ENCODE results near the gene MYADM. TPM values are rescaled to one million over a fixed set of nuclear protein-coding genes. Genes with fewer than 3 reads are reported as not detected.

The MYADM gene
- total RNA-seq, 2 donors from 2014 or later, result 112 to 157 TPM

DNA sequence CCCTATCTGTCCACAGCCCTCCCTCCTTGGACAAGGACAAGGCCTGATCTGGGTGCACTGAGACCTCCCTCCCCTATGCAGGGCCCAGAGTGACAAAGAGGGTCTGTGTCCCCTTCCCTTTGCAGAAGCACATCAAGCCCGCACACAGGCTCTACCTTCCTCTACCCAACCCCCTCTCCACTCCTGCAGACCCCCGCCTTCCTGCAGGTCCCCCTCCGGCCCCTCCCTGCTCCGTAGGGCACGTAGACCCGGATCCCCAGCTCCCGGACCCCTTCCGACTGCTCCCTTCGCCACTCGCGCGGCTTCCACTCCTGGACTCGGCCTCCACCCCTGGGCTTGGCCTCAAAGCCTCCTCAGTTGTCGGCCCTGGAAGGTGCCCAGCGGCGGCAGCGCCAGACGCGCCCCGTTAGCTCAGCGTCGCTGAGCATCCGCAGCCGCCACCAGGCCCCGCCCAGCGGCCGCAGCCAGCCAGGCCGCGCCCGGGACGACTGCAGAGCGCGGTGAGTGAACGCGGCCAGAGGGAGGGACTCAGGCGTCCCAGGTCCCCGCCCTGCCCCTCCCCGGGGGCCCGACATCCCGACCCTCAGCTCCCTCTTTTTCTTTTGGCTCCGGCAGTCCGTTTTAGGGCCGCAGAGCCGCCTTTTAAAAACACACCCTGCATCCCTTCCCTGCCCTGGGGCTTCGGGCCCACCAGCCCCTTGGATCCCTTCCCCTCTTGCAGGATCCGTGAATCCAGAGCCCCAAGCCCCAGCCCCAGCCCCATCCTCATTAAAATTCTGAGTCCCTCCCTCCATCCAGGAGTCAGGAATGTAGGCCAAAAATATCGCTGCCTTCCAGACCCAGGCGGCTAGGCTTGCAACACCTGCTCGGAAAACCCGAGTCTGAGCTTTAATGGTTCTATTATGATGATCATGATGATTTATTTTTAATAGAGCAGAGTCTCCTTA, 1.5 kb upstream of the MYADM start:
- WGBS, 2 experiments (ENCODE audit: insufficient coverage in 1 of 2, insufficient read length in 1 of 2), result 0 to 5% methylated on average over 17 to 50 of the region's 50 CpGs
- Histone ChIP-seq H3K9me3 (ENCODE audit: control insufficient read depth, low read length) (no peaks in the 10 kb centered on the region), H3K4me3 (ENCODE audit: low read length) (peak overlapping the region; percentile 84), H3K9ac (ENCODE audit: extremely low read depth, low read length, poor library complexity, severe bottlenecking) (peak overlapping the region; percentile 99), H3K27me3 (ENCODE audit: control insufficient read depth, insufficient read depth, low read length, poor library complexity, severe bottlenecking) (no peaks in the 10 kb centered on the region), H3K4me1 (ENCODE audit: control insufficient read depth, insufficient read depth, low read length) (no peaks in the 10 kb centered on the region), H3K36me3 (ENCODE audit: control insufficient read depth, insufficient read depth, low read length) (peaks cover 9% of the 10 kb centered on the region), H3K27ac (ENCODE audit: low read depth, low read length) (peak overlapping the region; percentile 100)
- no peak for TF ChIP-seq CTCF (conservative IDR thresholded peaks at IDR 0.05)
- peak overlapping the region; percentile 99 for H3K27ac Mint-ChIP-seq
- peak; percentile 87 for DNase-seq
- peaks cover 9% of the 10 kb centered on the region for H3K36me3 Mint-ChIP-seq (ENCODE audit: low read depth)
- H3K9me3 Mint-ChIP-seq, result no peaks in the 10 kb centered on the region
- peak overlapping the region; percentile 98 for H3K4me3 Mint-ChIP-seq
- H3K27me3 Mint-ChIP-seq (ENCODE audit: insufficient read depth), result peaks cover 6% of the 10 kb centered on the region
- H3K4me1 Mint-ChIP-seq, result peaks cover 17% of the 10 kb centered on the region

DNA sequence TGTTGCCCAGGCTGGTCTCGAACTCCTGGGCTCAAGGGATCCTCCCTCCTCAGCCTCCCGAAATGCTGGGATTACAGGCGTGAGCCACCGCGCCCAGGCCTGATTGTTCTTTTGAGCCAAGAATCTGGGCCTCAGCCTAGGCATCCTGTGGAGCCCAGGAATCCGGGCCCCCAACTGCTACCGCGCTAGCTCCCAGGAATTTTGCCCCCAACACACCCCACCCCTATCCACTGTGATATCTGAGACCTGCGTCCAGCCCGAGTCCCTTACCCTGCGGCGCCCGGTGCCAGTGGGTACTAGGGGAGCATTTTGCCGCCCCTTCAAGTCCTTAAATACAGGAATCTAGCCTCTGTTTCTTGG, 838 bp upstream of the MYADM start:
- H3K9me3 Mint-ChIP-seq, result no peaks in the 10 kb centered on the region
- H3K4me1 Mint-ChIP-seq, result peaks cover 17% of the 10 kb centered on the region
- peaks cover 3% of the 10 kb centered on the region for H3K27me3 Mint-ChIP-seq (ENCODE audit: insufficient read depth)
- TF ChIP-seq CTCF (conservative IDR thresholded peaks at IDR 0.05), result no peak
- peak overlapping the region; percentile 100 for H3K27ac ChIP-seq (ENCODE audit: low read depth, low read length)
- H3K27ac Mint-ChIP-seq, result peak overlapping the region; percentile 99
- H3K36me3 Mint-ChIP-seq (ENCODE audit: low read depth), result peaks cover 14% of the 10 kb centered on the region
- H3K4me3 Mint-ChIP-seq, result peak overlapping the region; percentile 98
- peaks cover 14% of the 10 kb centered on the region for H3K36me3 ChIP-seq (ENCODE audit: control insufficient read depth, insufficient read depth, low read length)
- DNase-seq, result peak; percentile 88
- H3K4me1 ChIP-seq (ENCODE audit: control insufficient read depth, insufficient read depth, low read length), result no peaks in the 10 kb centered on the region
- WGBS, 2 experiments (ENCODE audit: insufficient coverage in 1 of 2, insufficient read length in 1 of 2), result 17 to 22% methylated on average over 10 to 14 of the region's 14 CpGs
- peak overlapping the region; percentile 84 for H3K4me3 ChIP-seq (ENCODE audit: low read length)
- no peaks in the 10 kb centered on the region for H3K9me3 ChIP-seq (ENCODE audit: control insufficient read depth, low read length)
- H3K27me3 ChIP-seq (ENCODE audit: control insufficient read depth, insufficient read depth, low read length, poor library complexity, severe bottlenecking), result no peaks in the 10 kb centered on the region
- H3K9ac ChIP-seq (ENCODE audit: extremely low read depth, low read length, poor library complexity, severe bottlenecking), result peak overlapping the region; percentile 99

- Histone ChIP-seq H3K4me1 (ENCODE audit: control insufficient read depth, insufficient read depth, low read length) (no peaks in the 10 kb centered on the region), H3K27me3 (ENCODE audit: control insufficient read depth, insufficient read depth, low read length, poor library complexity, severe bottlenecking) (no peaks in the 10 kb centered on the region), H3K9ac (ENCODE audit: extremely low read depth, low read length, poor library complexity, severe bottlenecking) (peak overlapping the region; percentile 97), H3K36me3 (ENCODE audit: control insufficient read depth, insufficient read depth, low read length) (peaks cover 22% of the 10 kb centered on the region), H3K27ac (ENCODE audit: low read depth, low read length) (peak overlapping the region; percentile 88), H3K4me3 (ENCODE audit: low read length) (peak overlapping the region; percentile 95), H3K9me3 (ENCODE audit: control insufficient read depth, low read length) (no peaks in the 10 kb centered on the region)
- peaks cover 19% of the 10 kb centered on the region for H3K36me3 Mint-ChIP-seq (ENCODE audit: low read depth)
- H3K9me3 Mint-ChIP-seq, result no peaks in the 10 kb centered on the region
- peak overlapping the region; percentile 98 for H3K4me3 Mint-ChIP-seq
- 0% methylated on average over 8 to 32 of the region's 37 CpGs for WGBS, 2 experiments (ENCODE audit: insufficient coverage in 1 of 2, insufficient read length in 1 of 2)
- TF ChIP-seq CTCF (conservative IDR thresholded peaks at IDR 0.05), result no peak
- H3K27ac Mint-ChIP-seq, result peak overlapping the region; percentile 99
- peaks cover 17% of the 10 kb centered on the region for H3K4me1 Mint-ChIP-seq
- peak; percentile 81 for DNase-seq
- H3K27me3 Mint-ChIP-seq (ENCODE audit: insufficient read depth), result peaks cover 3% of the 10 kb centered on the region
Observed at GRCh38 chr19:53868091-53868891, 608 bp downstream of the MYADM start.

Measured in endodermal cell (in vitro differentiated cells).